GM18505 (cell line): ENCODE measurements around the gene LPP.
"Not testable (repeated sequence)": the region's sequence is repeated elsewhere in the genome, so short reads cannot be mapped to it uniquely, and the experiment has no call there.

Source experiments
- ATAC-seq: cut with Tn5 transposase; IDR thresholded peaks from one replicate; pipeline ENCODE4 v1.9.1; 2021; ENCODE audit not compliant: unreplicated experiment
- POLR2A ChIP-seq: IDR thresholded peaks from 4 replicates; pipeline ENCODE4 v1.6.1; 2011; ENCODE audit warnings: borderline replicate concordance; ENCODE audit not compliant: insufficient read depth, insufficient read length; ENCODE audit errors: extremely low read depth

Gene LPP

GRCh38 chr3:188402229-188402628, 248.3 kb downstream of the LPP start:
- TF ChIP-seq POLR2A, result no peak
- no peak for ATAC-seq

- TF ChIP-seq POLR2A, result no peak
- ATAC-seq, result no peak
Observed at GRCh38 chr3:188403404-188403803, 249.4 kb downstream of the LPP start.

GRCh38 chr3:188404124-188404523, 250.2 kb downstream of the LPP start:
- TF ChIP-seq POLR2A, result no peak
- ATAC-seq, result no peak

GRCh38 chr3:188404701-188405100, 250.7 kb downstream of the LPP start:
- no peak for TF ChIP-seq POLR2A
- no peak for ATAC-seq

GRCh38 chr3:188407158-188407880, 253.4 kb downstream of the LPP start:
- TF ChIP-seq POLR2A, result no peak
- no peak for ATAC-seq

- ATAC-seq, result no peak
Observed at GRCh38 chr3:188408831-188409230, 254.9 kb downstream of the LPP start.

GRCh38 chr3:188411750-188412149, 257.8 kb downstream of the LPP start:
- no peak for ATAC-seq
- no peak for TF ChIP-seq POLR2A

More at GRCh38 chr3:188408831-188409230, 254.9 kb downstream of the LPP start:
- no peak for TF ChIP-seq POLR2A

GRCh38 chr3:188415196-188415595, 261.2 kb downstream of the LPP start:
- ATAC-seq, result no peak
- TF ChIP-seq POLR2A, result no peak

GRCh38 chr3:188416041-188416440, 262.1 kb downstream of the LPP start:
- ATAC-seq, result no peak

GRCh38 chr3:188417271-188417696, 263.3 kb downstream of the LPP start:
- no peak for TF ChIP-seq POLR2A
- no peak for ATAC-seq

More at GRCh38 chr3:188416041-188416440, 262.1 kb downstream of the LPP start:
- TF ChIP-seq POLR2A, result no peak

- TF ChIP-seq POLR2A, result no peak
- ATAC-seq, result no peak
Observed at GRCh38 chr3:188417766-188418165, 263.8 kb downstream of the LPP start.

- peak; percentile 31 for ATAC-seq
- TF ChIP-seq POLR2A, result no peak
Observed at GRCh38 chr3:188421151-188421821, 267.3 kb downstream of the LPP start.

- peak; percentile 99 for ATAC-seq
- no peak for TF ChIP-seq POLR2A
Observed at GRCh38 chr3:188421836-188422540, 268.0 kb downstream of the LPP start.

- ATAC-seq, result not testable (repeated sequence)
Observed at GRCh38 chr3:188427981-188428380, 274.0 kb downstream of the LPP start.
